CD14-positive monocyte (primary cell): ENCODE data around the gene SHROOM1. TPM values are rescaled to one million over a fixed set of nuclear protein-coding genes. Genes with fewer than 3 reads are reported as not detected.

ENCODE experiments used
- DNase-seq, 3 donors: peaks; one replicate each; pipeline ENCODE4 v3.0.0-alpha.2; 2011 to 2022
- H2AFZ ChIP-seq: 2 replicates; pipeline ENCODE4 v1.6.0; 2012; ENCODE audit warnings: mild to moderate bottlenecking, low read depth, low read length, inconsistent platforms; ENCODE audit not compliant: insufficient read depth, poor library complexity, severe bottlenecking
- H3K27ac ChIP-seq, 2 donors: 1 replicate in 1 of 2; 2 replicates in 1 of 2; pipeline ENCODE4 v1.5.1; 2012 to 2013; ENCODE audit warnings: low read length in 2 of 2, control low read depth in 1 of 2, inconsistent platforms in 1 of 2, low read depth in 1 of 2, mild to moderate bottlenecking in 1 of 2
- H3K27me3 ChIP-seq, 2 donors: one replicate each; pipeline versions ENCODE4 v1.6.0 to v1.6.1; 2011 to 2013; ENCODE audit warnings: low read length in 2 of 2; ENCODE audit not compliant: control insufficient read depth in 2 of 2, insufficient read depth in 2 of 2
- H3K36me3 ChIP-seq, 2 donors: replicated peaks in 1 of 2; 1 replicate in 1 of 2; 2 replicates in 1 of 2; pipeline versions ENCODE4 v1.5.1 to v1.6.1; 2012 to 2013; ENCODE audit warnings: low read length in 2 of 2, control low read depth in 1 of 2, inconsistent platforms in 1 of 2, mild to moderate bottlenecking in 1 of 2; ENCODE audit not compliant: insufficient read depth in 2 of 2, control insufficient read depth in 1 of 2
- H3K4me1 ChIP-seq, 2 donors: 1 replicate in 1 of 2; 2 replicates in 1 of 2; pipeline versions ENCODE4 v1.5.1 to v1.6.1; 2012 to 2013; ENCODE audit warnings: low read length in 2 of 2, control low read depth in 1 of 2, inconsistent platforms in 1 of 2, mild to moderate bottlenecking in 1 of 2, moderate library complexity in 1 of 2; ENCODE audit not compliant: insufficient read depth in 2 of 2, control insufficient read depth in 1 of 2
- H3K4me2 ChIP-seq: replicated peaks from 2 replicates; pipeline ENCODE3; 2012; ENCODE audit warnings: low read length, moderate library complexity, mild to moderate bottlenecking; ENCODE audit not compliant: poor library complexity, severe bottlenecking; ENCODE audit errors: extremely low read depth
- H3K4me3 ChIP-seq, 3 experiments: fragments of 200-600 bp in 1 of 3; sonication (generic) in 1 of 3; replicated peaks in 1 of 3; 1 replicate in 2 of 3; 2 replicates in 1 of 3; pipeline ENCODE4 v1.5.1; 2011 to 2013; ENCODE audit warnings: low read length in 3 of 3, mild to moderate bottlenecking in 3 of 3, control low read depth in 2 of 3, low read depth in 2 of 3, inconsistent platforms in 1 of 3, moderate library complexity in 1 of 3
- H3K79me2 ChIP-seq: 2 replicates; pipeline ENCODE4 v1.6.0; 2012; ENCODE audit warnings: mild to moderate bottlenecking, control low read depth, inconsistent platforms, low read length, moderate library complexity; ENCODE audit not compliant: insufficient read depth
- H3K9ac ChIP-seq: 2 replicates; pipeline ENCODE4 v1.6.0; 2017; ENCODE audit warnings: low read length, mild to moderate bottlenecking; ENCODE audit not compliant: insufficient read depth, poor library complexity, severe bottlenecking
- H3K9me3 ChIP-seq, 2 donors: replicated peaks in 1 of 2; 1 replicate in 1 of 2; 2 replicates in 1 of 2; pipeline versions ENCODE4 v1.5.1 to v1.6.1; 2012 to 2013; ENCODE audit warnings: low read length in 2 of 2, control low read depth in 1 of 2; ENCODE audit not compliant: control insufficient read depth in 1 of 2, insufficient read depth in 1 of 2
- H4K20me1 ChIP-seq: 2 replicates; pipeline ENCODE4 v1.6.0; 2012; ENCODE audit warnings: mild to moderate bottlenecking, low read length, control low read depth, moderate library complexity; ENCODE audit not compliant: insufficient read depth
- H3K27ac Mint-ChIP-seq, 7 donors: one replicate each; pipeline ENCODE4 v1.8.0; 2020; ENCODE audit warnings: mild to moderate bottlenecking in 7 of 7, mixed read lengths in 7 of 7, moderate library complexity in 6 of 7, inconsistent platforms in 2 of 7
- H3K27me3 Mint-ChIP-seq, 3 donors: one replicate each; pipeline ENCODE4 v1.8.0; 2021 to 2022; ENCODE audit warnings: low read depth in 3 of 3, mild to moderate bottlenecking in 3 of 3, mixed read lengths in 3 of 3, moderate library complexity in 3 of 3, inconsistent platforms in 1 of 3
- H3K36me3 Mint-ChIP-seq, 2 donors: one replicate each; pipeline ENCODE4 v1.8.0; 2020; ENCODE audit warnings: mixed read lengths in 2 of 2, inconsistent platforms in 1 of 2, mild to moderate bottlenecking in 1 of 2
- H3K4me1 Mint-ChIP-seq: one replicate; pipeline ENCODE4 v1.8.0; 2020; ENCODE audit warnings: mild to moderate bottlenecking, mixed read lengths
- H3K4me3 Mint-ChIP-seq, 2 donors: one replicate each; pipeline ENCODE4 v1.8.0; 2020; ENCODE audit warnings: mild to moderate bottlenecking in 2 of 2, mixed read lengths in 2 of 2, moderate library complexity in 1 of 2
- H3K9me3 Mint-ChIP-seq, 7 donors: one replicate each; pipeline ENCODE4 v1.8.0; 2020 to 2022; ENCODE audit warnings: mixed read lengths in 7 of 7, mild to moderate bottlenecking in 6 of 7, moderate library complexity in 6 of 7, inconsistent platforms in 2 of 7
- WGBS: methylation state at CpG from one replicate; pipeline ENCODE4 v1.1.5; 2013; ENCODE audit warnings: missing lambda C conversion rate; ENCODE audit not compliant: insufficient coverage; 5-methylcytosine and 5-hydroxymethylcytosine counted together
- intact Hi-C, 2 donors: fragments of 100-400 bp; cut with micrococcal nuclease; formaldehyde crosslinking; loops; one replicate each; pipeline versions ENCODE4 v1.15.0 to v1.15.1; 2023
- polyA plus RNA-seq, 3 donors: library from polyadenylated mRNA; depleted of rRNA in 1 of 3; unstranded in 2 of 3; stranded (reverse) in 1 of 3; fragments of 300-500 nt in 2 of 3; fragments of >200 nt in 1 of 3; fragmentation: Illumina TruSeq in 2 of 3; gene quantifications; 1 replicate in 2 of 3; 2 replicates in 1 of 3; pipeline ENCODE4 v1.2.3, GENCODE V29; 2012 to 2021
- TF ChIP-seq, protein P1 (sequence below): fragments of 200-600 bp; IDR thresholded peaks from one replicate; pipeline ENCODE4 v1.8.0; 2022; ENCODE audit warnings: antibody characterized with exemption, mild to moderate bottlenecking

The SHROOM1 gene
- polyA plus RNA-seq, 3 donors: 6.4 to 27.0 (median 16.1) TPM

- H3K79me2 ChIP-seq: no peaks in the 10 kb centered on the region
- WGBS: 91% methylated on average over 4 of the region's 7 CpGs
Observed at GRCh38 chr5:132775476-132775961, 54.9 kb downstream of the SHROOM1 start.

GRCh38 chr5:132774896-132775295 is 55.6 kb downstream of the SHROOM1 start:
- Mint-ChIP-seq H3K4me1 (peaks cover 21% of the 10 kb centered on the region), H3K4me3 (no peak overlapping the region), H3K27me3 (peaks cover 52 to 71% (median 56%) of the 10 kb centered on the region in 3 donors), H3K36me3 (peaks cover 3 to 4% of the 10 kb centered on the region in 2 donors), H3K27ac (peak overlapping the region in 1 of 7 donors; percentile 60), H3K9me3 (peaks cover 0 to 11% (median 1%) of the 10 kb centered on the region in 7 donors)
- Histone ChIP-seq H3K27ac (no peak overlapping the region), H3K27me3 (peaks cover 34 to 54% of the 10 kb centered on the region in 2 donors), H2AFZ (no peak overlapping the region), H3K4me2 (no peak overlapping the region), H3K4me1 (peaks cover 15 to 17% of the 10 kb centered on the region in 2 donors), H3K9me3 (peaks cover 3 to 9% of the 10 kb centered on the region in 2 donors), H3K9ac (no peak overlapping the region), H3K79me2 (no peaks in the 10 kb centered on the region), H3K36me3 (no peaks in the 10 kb centered on the region), H3K4me3 (no peak overlapping the region), H4K20me1 (no peaks in the 10 kb centered on the region)
- WGBS: 90% methylated on average over 5 of the region's 5 CpGs
- no peak for DNase-seq
- intact Hi-C loops: no loop called here
- TF ChIP-seq, protein P1, sequence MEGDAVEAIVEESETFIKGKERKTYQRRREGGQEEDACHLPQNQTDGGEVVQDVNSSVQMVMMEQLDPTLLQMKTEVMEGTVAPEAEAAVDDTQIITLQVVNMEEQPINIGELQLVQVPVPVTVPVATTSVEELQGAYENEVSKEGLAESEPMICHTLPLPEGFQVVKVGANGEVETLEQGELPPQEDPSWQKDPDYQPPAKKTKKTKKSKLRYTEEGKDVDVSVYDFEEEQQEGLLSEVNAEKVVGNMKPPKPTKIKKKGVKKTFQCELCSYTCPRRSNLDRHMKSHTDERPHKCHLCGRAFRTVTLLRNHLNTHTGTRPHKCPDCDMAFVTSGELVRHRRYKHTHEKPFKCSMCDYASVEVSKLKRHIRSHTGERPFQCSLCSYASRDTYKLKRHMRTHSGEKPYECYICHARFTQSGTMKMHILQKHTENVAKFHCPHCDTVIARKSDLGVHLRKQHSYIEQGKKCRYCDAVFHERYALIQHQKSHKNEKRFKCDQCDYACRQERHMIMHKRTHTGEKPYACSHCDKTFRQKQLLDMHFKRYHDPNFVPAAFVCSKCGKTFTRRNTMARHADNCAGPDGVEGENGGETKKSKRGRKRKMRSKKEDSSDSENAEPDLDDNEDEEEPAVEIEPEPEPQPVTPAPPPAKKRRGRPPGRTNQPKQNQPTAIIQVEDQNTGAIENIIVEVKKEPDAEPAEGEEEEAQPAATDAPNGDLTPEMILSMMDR: no peak

More at GRCh38 chr5:132775476-132775961, 54.9 kb downstream of the SHROOM1 start:
- no peaks in the 10 kb centered on the region for H4K20me1 ChIP-seq
- no peak overlapping the region for H3K4me2 ChIP-seq
- no peaks in the 10 kb centered on the region for H3K36me3 ChIP-seq
- DNase-seq: no peak
- H3K9me3 ChIP-seq: peaks cover 3 to 9% of the 10 kb centered on the region in 2 donors
- peaks cover 21% of the 10 kb centered on the region for H3K4me1 Mint-ChIP-seq
- H3K36me3 Mint-ChIP-seq: peaks cover 3 to 4% of the 10 kb centered on the region in 2 donors
- H3K27me3 ChIP-seq: peaks cover 38 to 61% of the 10 kb centered on the region in 2 donors
- H3K9me3 Mint-ChIP-seq: peaks cover 0 to 11% (median 1%) of the 10 kb centered on the region in 7 donors
- H3K27me3 Mint-ChIP-seq: peaks cover 57 to 72% (median 58%) of the 10 kb centered on the region in 3 donors
- no peak overlapping the region for H2AFZ ChIP-seq
- H3K27ac ChIP-seq: no peak overlapping the region
- H3K4me3 Mint-ChIP-seq: peak overlapping the region; percentile 42 to 58
- H3K4me3 ChIP-seq: no peak overlapping the region
- H3K27ac Mint-ChIP-seq: no peak overlapping the region
- peaks cover 15 to 17% of the 10 kb centered on the region in 2 donors for H3K4me1 ChIP-seq
- intact Hi-C loops: no loop called here
- TF ChIP-seq, protein P1: no peak
- no peak overlapping the region for H3K9ac ChIP-seq
